Measurements from ENCODE around the gene SYNGR1. TPM values are rescaled to one million over a fixed set of nuclear protein-coding genes. Genes with fewer than 3 reads are reported as not detected.

SYNGR1 gene
- total RNA-seq, 1 donor from 2014 or later, result 26.6 TPM

- Mint-ChIP-seq H3K4me1 (ENCODE audit: unreplicated experiment) (peaks cover 8% of the 10 kb centered on the region), H3K27me3 (ENCODE audit: unreplicated experiment) (no peaks in the 10 kb centered on the region), H3K4me3 (ENCODE audit: unreplicated experiment) (no peak overlapping the region), H3K36me3 (ENCODE audit: unreplicated experiment) (peaks cover 33% of the 10 kb centered on the region), H3K27ac (ENCODE audit: unreplicated experiment) (no peak overlapping the region), H3K9me3 (ENCODE audit: unreplicated experiment) (no peaks in the 10 kb centered on the region)
- TF ChIP-seq CTCF (IDR thresholded peaks at IDR 0.05), result no peak
- DNase-seq (ENCODE audit: extremely low spot score, unreplicated experiment), result no peak
Observed at GRCh38 chr22:39418696-39419095, 68.9 kb downstream of the SYNGR1 start.

- Mint-ChIP-seq H3K36me3 (ENCODE audit: unreplicated experiment) (peaks cover 36% of the 10 kb centered on the region), H3K9me3 (ENCODE audit: unreplicated experiment) (no peaks in the 10 kb centered on the region), H3K4me1 (ENCODE audit: unreplicated experiment) (peaks cover 4% of the 10 kb centered on the region), H3K27ac (ENCODE audit: unreplicated experiment) (no peak overlapping the region), H3K27me3 (ENCODE audit: unreplicated experiment) (no peaks in the 10 kb centered on the region), H3K4me3 (ENCODE audit: unreplicated experiment) (no peak overlapping the region)
- no peak for DNase-seq (ENCODE audit: extremely low spot score, unreplicated experiment)
- no peak for TF ChIP-seq CTCF (IDR thresholded peaks at IDR 0.05)
Observed at GRCh38 chr22:39419096-39419495, 69.3 kb downstream of the SYNGR1 start.

GRCh38 chr22:39419911-39420310 lies 70.1 kb downstream of the SYNGR1 start:
- Mint-ChIP-seq H3K4me1 (ENCODE audit: unreplicated experiment) (no peaks in the 10 kb centered on the region), H3K27me3 (ENCODE audit: unreplicated experiment) (no peaks in the 10 kb centered on the region), H3K36me3 (ENCODE audit: unreplicated experiment) (peaks cover 42% of the 10 kb centered on the region), H3K9me3 (ENCODE audit: unreplicated experiment) (no peaks in the 10 kb centered on the region), H3K4me3 (ENCODE audit: unreplicated experiment) (no peak overlapping the region), H3K27ac (ENCODE audit: unreplicated experiment) (no peak overlapping the region)
- no peak for DNase-seq (ENCODE audit: extremely low spot score, unreplicated experiment)
- no peak for TF ChIP-seq CTCF (IDR thresholded peaks at IDR 0.05)

DNA sequence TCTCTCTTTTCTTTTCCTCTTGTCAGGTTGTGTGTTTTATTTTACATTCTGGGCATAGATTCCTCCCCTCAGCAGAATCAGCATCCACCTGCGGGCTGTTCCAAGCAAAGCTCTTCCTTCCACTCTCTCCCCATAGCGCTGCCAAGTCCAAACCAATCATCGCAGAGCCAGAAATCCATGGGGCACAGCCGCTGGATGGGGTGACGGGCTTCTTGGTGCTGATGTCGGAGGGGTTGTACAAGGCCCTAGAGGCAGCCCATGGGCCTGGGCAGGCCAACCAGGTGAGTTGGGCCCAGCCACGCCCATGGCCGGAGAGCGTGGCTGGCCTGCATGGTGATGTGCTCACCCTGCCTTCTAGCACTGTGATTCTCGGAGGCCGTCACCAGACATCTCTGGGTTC lies 71.9 kb downstream of the SYNGR1 start:
- Mint-ChIP-seq H3K36me3 (ENCODE audit: unreplicated experiment) (peaks cover 47% of the 10 kb centered on the region), H3K27ac (ENCODE audit: unreplicated experiment) (no peak overlapping the region), H3K4me1 (ENCODE audit: unreplicated experiment) (peaks cover 1% of the 10 kb centered on the region), H3K4me3 (ENCODE audit: unreplicated experiment) (no peak overlapping the region), H3K9me3 (ENCODE audit: unreplicated experiment) (no peaks in the 10 kb centered on the region), H3K27me3 (ENCODE audit: unreplicated experiment) (no peaks in the 10 kb centered on the region)
- no peak for TF ChIP-seq CTCF (IDR thresholded peaks at IDR 0.05)
- DNase-seq (ENCODE audit: extremely low spot score, unreplicated experiment), result no peak

DNA sequence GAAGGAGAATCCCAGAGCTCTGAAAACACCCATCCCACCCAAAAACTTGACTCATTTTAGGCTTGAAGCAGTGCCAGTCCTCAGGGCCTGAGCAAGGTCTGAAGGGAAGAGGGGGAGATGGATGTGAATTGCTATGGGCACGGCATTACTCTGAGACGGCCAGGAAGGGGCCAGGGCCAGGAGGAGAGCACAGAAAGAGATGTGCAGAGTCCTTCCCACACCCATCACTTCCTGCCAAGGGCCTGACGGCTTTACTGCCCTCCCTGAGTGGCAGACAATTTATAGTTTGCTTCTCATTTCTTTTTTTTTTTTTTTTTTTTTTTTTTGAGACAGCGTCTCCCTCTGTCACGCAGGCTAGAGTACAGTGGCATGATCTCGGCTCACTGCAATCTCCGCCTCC lies 72.3 kb downstream of the SYNGR1 start:
- Mint-ChIP-seq H3K27me3 (ENCODE audit: unreplicated experiment) (no peaks in the 10 kb centered on the region), H3K36me3 (ENCODE audit: unreplicated experiment) (peaks cover 52% of the 10 kb centered on the region)
- DNase-seq (ENCODE audit: extremely low spot score, unreplicated experiment), result no peak

More for the DNA sequence above, 72.3 kb downstream of the SYNGR1 start:
- no peak for TF ChIP-seq CTCF (IDR thresholded peaks at IDR 0.05)
- H3K27ac Mint-ChIP-seq (ENCODE audit: unreplicated experiment), result no peak overlapping the region
- H3K9me3 Mint-ChIP-seq (ENCODE audit: unreplicated experiment), result no peaks in the 10 kb centered on the region
- H3K4me1 Mint-ChIP-seq (ENCODE audit: unreplicated experiment), result peaks cover 5% of the 10 kb centered on the region
- H3K4me3 Mint-ChIP-seq (ENCODE audit: unreplicated experiment), result no peak overlapping the region
